Erythroblast (primary cell): ENCODE measurements around the gene TMPRSS6.

Experiments used
- GATA1 ChIP-seq: IDR thresholded peaks from 2 replicates; pipeline ENCODE4 v1.6.1; 2011; ENCODE audit warnings: low read depth, mild to moderate bottlenecking, control low read depth, low read length, moderate library complexity
- POLR2A ChIP-seq: IDR thresholded peaks from 2 replicates; pipeline ENCODE4 v1.6.1; 2011; ENCODE audit warnings: mild to moderate bottlenecking, low read length

GRCh38 chr22:37117092-37117491, 7.6 kb upstream of the TMPRSS6 start:
- no peak for TF ChIP-seq POLR2A
- TF ChIP-seq GATA1: no peak
